Activated naive CD8-positive, alpha-beta T cell treated with anti-CD3 and anti-CD28 coated beads, Interleukin-2, amount 10 ng/mL, durations not matched to agents 7 days and 5 days (primary cell): ENCODE data around the gene NOX1. TPM values are rescaled to one million over a fixed set of nuclear protein-coding genes. Genes with fewer than 3 reads are reported as not detected.

ENCODE experiments used
- ATAC-seq: fragments of 150-1000 bp; cut with Tn5 transposase; one replicate; pipeline ENCODE4 v1.10.0; 2021; ENCODE audit warnings: low read depth, moderate library complexity
- POLR2A ChIA-PET: fragments of 350-600 bp; sonication (Branson Sonifier 250); formaldehyde crosslinking; loops from one replicate; lab custom pipeline; 2021; ENCODE audit warnings: antibody characterized with exemption; lab: Charles Lee
- DNase-seq: peaks from one replicate; pipeline ENCODE4 v3.0.0; 2021
- H3K27ac Mint-ChIP-seq: one replicate; pipeline ENCODE4 v1.8.0; 2022; ENCODE audit warnings: mild to moderate bottlenecking, mixed read lengths
- H3K27me3 Mint-ChIP-seq: one replicate; pipeline ENCODE4 v1.8.0; 2022; ENCODE audit warnings: mild to moderate bottlenecking, moderate library complexity, mixed read lengths
- H3K36me3 Mint-ChIP-seq: one replicate; pipeline ENCODE4 v1.8.0; 2021; ENCODE audit warnings: mild to moderate bottlenecking, mixed read lengths
- H3K4me1 Mint-ChIP-seq: one replicate; pipeline ENCODE4 v1.8.0; 2021; ENCODE audit warnings: mixed read lengths
- H3K4me3 Mint-ChIP-seq: one replicate; pipeline ENCODE4 v1.8.0; 2022; ENCODE audit warnings: mild to moderate bottlenecking, moderate library complexity, mixed read lengths
- H3K9me3 Mint-ChIP-seq: one replicate; pipeline ENCODE4 v1.8.0; 2021; ENCODE audit warnings: mixed read lengths
- total RNA-seq, 2 experiments: library from RNA; stranded (reverse); gene quantifications; one replicate each; pipeline ENCODE4 v1.2.3, GENCODE V29; 2021

Gene NOX1
- total RNA-seq, result not detected

DNA sequence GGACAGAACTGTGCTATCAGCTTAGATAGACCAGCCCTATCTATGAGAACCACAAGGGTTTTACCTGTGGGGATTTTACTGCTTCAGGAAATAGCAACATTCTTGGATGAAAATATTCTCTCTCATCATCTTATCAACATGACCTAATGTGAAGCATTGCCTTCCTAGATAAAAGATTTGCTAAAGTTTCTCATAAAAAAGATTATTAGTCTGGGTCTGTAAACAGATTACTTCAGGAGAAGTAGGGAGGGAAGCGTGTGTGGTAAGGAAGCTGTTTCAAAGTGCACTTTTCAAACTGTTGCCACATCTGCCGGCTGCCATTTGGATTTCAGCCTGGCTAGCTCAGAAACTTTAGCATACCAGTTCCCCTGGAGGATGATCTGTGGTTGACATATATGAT is at the start of gene NOX1:
NOX1 (minus strand) TSS at position 35 of the 400 bp plus-strand sequence. CDS start 220 bp downstream, outside the sequence.
- ATAC-seq, result no peak
- peak within 1 kb of the TSS; percentile 5 for H3K4me3 Mint-ChIP-seq
- POLR2A ChIA-PET, result no interaction called here
- no peaks in the 10 kb centered on the region for H3K9me3 Mint-ChIP-seq
- H3K27me3 Mint-ChIP-seq, result no peaks in the 10 kb centered on the region
- no peak for DNase-seq
- H3K4me1 Mint-ChIP-seq, result peaks cover 5% of the 10 kb centered on the region
- no peaks in the 10 kb centered on the region for H3K36me3 Mint-ChIP-seq
- H3K27ac Mint-ChIP-seq, result no peak within 1 kb of the TSS

DNA sequence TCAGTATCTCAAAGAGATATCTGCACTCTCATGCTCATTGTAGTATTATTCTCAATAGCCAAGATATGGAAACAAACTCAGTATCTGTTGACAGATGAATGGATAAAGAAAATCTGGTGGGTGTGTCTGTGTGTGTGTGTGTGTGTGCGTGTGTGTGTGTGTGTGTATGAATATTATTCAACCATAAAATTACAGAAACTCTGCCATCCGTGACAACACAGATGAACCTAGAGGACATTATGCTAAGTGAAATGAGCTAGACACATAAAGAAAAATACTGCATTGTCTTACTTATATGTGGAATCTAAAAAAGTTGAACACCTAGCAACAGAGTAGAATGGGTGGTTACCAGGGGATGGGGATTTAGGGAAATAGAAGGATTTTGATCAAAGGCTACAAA is 41.4 kb upstream of the NOX1 start:
- H3K4me3 Mint-ChIP-seq, result no peak overlapping the region
- H3K9me3 Mint-ChIP-seq, result no peaks in the 10 kb centered on the region
- peaks cover 2% of the 10 kb centered on the region for H3K27me3 Mint-ChIP-seq
- no peak overlapping the region for H3K27ac Mint-ChIP-seq
- POLR2A ChIA-PET, result no interaction called here
- no peaks in the 10 kb centered on the region for H3K4me1 Mint-ChIP-seq
- no peak for ATAC-seq
- H3K36me3 Mint-ChIP-seq, result no peaks in the 10 kb centered on the region
- DNase-seq, result no peak

DNA sequence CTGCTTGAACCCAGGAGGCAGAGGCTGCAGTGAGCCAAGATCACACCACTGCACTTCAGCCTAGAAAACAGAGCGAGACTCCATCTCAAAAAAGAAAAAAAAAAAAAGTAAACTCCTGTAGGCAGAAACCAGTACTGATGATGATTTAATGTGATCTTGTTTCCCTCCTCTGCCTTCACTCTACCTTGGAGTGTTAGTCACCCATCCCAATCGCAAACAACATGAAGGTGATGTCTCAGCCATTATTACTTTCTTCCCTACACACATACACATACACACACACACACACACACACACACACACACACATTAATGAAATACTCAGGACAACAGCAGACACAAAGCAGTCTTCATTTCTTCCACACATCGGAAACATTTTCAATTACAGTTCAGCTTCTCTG is 39.0 kb upstream of the NOX1 start:
- Mint-ChIP-seq H3K9me3 (no peaks in the 10 kb centered on the region), H3K4me1 (no peaks in the 10 kb centered on the region), H3K27me3 (no peaks in the 10 kb centered on the region), H3K27ac (no peak overlapping the region), H3K4me3 (no peak overlapping the region), H3K36me3 (no peaks in the 10 kb centered on the region)
- no peak for DNase-seq
- POLR2A ChIA-PET, result no interaction called here
- ATAC-seq, result no peak

DNA sequence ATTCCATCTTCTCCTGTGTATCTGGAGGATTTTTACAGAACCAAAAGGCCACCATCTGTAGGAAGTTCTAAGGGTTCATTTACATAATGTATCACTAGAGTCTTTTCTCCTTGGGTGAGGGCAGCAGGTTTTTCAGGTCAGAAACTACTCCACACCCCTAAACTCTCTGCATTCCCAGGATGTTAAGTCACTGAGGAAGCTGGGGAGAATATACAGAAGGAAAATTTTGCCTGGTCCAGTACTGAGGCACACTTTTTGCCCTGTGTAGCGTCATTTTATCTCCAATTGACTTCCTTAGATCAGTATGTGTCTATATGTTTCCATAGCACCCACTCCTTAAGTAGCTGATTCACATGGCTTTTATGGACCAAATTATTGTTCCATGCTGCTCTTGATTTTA is 37.6 kb upstream of the NOX1 start:
- POLR2A ChIA-PET, result no interaction called here
- ATAC-seq (no peak), DNase-seq (no peak)
- Mint-ChIP-seq H3K9me3 (no peaks in the 10 kb centered on the region), H3K4me1 (no peaks in the 10 kb centered on the region), H3K36me3 (no peaks in the 10 kb centered on the region), H3K27ac (no peak overlapping the region), H3K27me3 (no peaks in the 10 kb centered on the region), H3K4me3 (no peak overlapping the region)

- no peaks in the 10 kb centered on the region for H3K4me1 Mint-ChIP-seq
- POLR2A ChIA-PET, result no interaction called here
Measured at GRCh38 chrX:100905620-100906019, 31.5 kb upstream of the NOX1 start.

DNA sequence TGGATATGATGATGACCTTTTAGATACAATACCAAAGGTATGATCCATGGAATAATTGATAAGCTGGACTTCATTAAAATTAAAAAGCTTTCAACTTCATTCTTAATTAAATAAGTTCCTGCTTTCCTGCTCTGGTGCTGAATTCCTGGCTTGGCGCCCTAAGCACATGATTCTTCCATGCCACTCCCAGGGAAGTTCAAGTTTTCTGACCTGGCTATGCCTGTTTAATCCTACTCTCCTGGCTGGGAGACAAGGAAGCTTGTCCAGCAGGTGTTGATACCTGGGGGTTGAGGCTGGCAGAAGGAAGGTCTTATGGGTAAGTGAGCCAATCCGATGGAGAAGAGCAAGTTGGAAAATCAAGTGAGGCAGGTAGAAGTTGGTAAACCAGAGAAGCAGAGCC is 30.3 kb upstream of the NOX1 start:
- peaks cover 2% of the 10 kb centered on the region for H3K27me3 Mint-ChIP-seq
- POLR2A ChIA-PET, result no interaction called here
- no peaks in the 10 kb centered on the region for H3K4me1 Mint-ChIP-seq
- no peak overlapping the region for H3K27ac Mint-ChIP-seq
- H3K4me3 Mint-ChIP-seq, result no peak overlapping the region
- DNase-seq, result no peak
- H3K36me3 Mint-ChIP-seq, result no peaks in the 10 kb centered on the region
- no peaks in the 10 kb centered on the region for H3K9me3 Mint-ChIP-seq
- no peak for ATAC-seq

More at GRCh38 chrX:100905620-100906019, 31.5 kb upstream of the NOX1 start:
- DNase-seq, result no peak
- Mint-ChIP-seq H3K36me3 (no peaks in the 10 kb centered on the region), H3K9me3 (no peaks in the 10 kb centered on the region), H3K27me3 (peaks cover 2% of the 10 kb centered on the region), H3K27ac (no peak overlapping the region), H3K4me3 (no peak overlapping the region)
- ATAC-seq, result no peak

GRCh38 chrX:100895365-100896075 is 21.4 kb upstream of the NOX1 start:
- H3K27me3 Mint-ChIP-seq, result no peaks in the 10 kb centered on the region
- ATAC-seq (no peak), DNase-seq (no peak)
- no peak overlapping the region for H3K4me3 Mint-ChIP-seq
- no peak overlapping the region for H3K27ac Mint-ChIP-seq
- H3K36me3 Mint-ChIP-seq, result no peaks in the 10 kb centered on the region
- H3K4me1 Mint-ChIP-seq, result no peaks in the 10 kb centered on the region
- POLR2A ChIA-PET, result no interaction called here
- H3K9me3 Mint-ChIP-seq, result no peaks in the 10 kb centered on the region

DNA sequence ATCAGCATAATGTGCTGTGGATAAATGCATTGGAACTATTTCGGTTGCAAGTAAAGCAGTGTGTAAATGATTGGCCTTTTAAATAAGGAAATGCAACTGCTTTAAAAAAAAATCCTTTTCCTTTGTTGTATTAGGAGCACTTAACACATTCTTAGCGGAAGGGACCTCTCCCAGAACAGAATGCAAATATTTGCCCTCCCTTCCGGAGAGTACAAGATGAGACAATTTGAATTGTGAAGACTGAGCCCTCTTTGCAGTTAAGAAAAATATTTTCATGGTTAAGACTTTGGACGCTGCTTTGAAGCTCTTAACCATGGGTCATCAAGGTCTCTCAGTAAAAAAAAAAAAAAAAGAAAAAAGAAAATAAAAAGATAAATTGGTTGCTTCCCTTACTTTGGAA is 9.5 kb upstream of the NOX1 start:
- Mint-ChIP-seq H3K4me1 (peaks cover 4% of the 10 kb centered on the region), H3K9me3 (no peaks in the 10 kb centered on the region), H3K4me3 (no peak overlapping the region), H3K27me3 (no peaks in the 10 kb centered on the region), H3K27ac (no peak overlapping the region), H3K36me3 (no peaks in the 10 kb centered on the region)
- ATAC-seq (no peak), DNase-seq (no peak)
- POLR2A ChIA-PET, result no interaction called here

- Mint-ChIP-seq H3K36me3 (no peaks in the 10 kb centered on the region), H3K27ac (no peak overlapping the region), H3K27me3 (no peaks in the 10 kb centered on the region), H3K9me3 (no peaks in the 10 kb centered on the region), H3K4me3 (no peak overlapping the region), H3K4me1 (peaks cover 2% of the 10 kb centered on the region)
- DNase-seq (no peak), ATAC-seq (no peak)
- POLR2A ChIA-PET, result no interaction called here
Measured at GRCh38 chrX:100880368-100880767, 6.2 kb upstream of the NOX1 start.

- Mint-ChIP-seq H3K27me3 (no peaks in the 10 kb centered on the region), H3K36me3 (no peaks in the 10 kb centered on the region), H3K4me3 (no peak overlapping the region), H3K27ac (no peak overlapping the region), H3K4me1 (peaks cover 5% of the 10 kb centered on the region), H3K9me3 (no peaks in the 10 kb centered on the region)
- POLR2A ChIA-PET, result no interaction called here
- DNase-seq (no peak), ATAC-seq (no peak)
Measured at GRCh38 chrX:100871594-100872560, 2.3 kb downstream of the NOX1 start.

DNA sequence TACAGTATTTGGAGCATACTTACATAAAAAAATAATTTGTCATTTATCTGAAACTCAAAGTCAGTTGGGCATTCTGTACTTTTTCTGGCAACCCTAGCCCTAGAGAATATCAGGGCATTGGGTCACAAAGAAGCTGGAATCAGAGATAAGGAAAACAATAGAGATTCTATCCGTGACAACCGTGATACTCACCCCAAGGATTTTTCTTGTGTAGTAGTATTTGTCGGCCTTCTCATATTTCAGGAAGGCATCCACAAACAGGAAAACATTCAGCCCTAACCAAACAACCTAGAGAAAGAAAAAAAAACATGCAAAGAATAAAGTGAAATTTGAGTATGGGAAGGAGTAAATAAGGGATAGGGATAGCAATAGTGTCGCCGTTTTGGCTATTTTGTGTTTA is 3.6 kb downstream of the NOX1 start:
- H3K27ac Mint-ChIP-seq, result no peak overlapping the region
- peaks cover 5% of the 10 kb centered on the region for H3K4me1 Mint-ChIP-seq
- POLR2A ChIA-PET, result no interaction called here
- ATAC-seq (no peak), DNase-seq (no peak)
- no peaks in the 10 kb centered on the region for H3K27me3 Mint-ChIP-seq
- H3K4me3 Mint-ChIP-seq, result no peak overlapping the region
- no peaks in the 10 kb centered on the region for H3K36me3 Mint-ChIP-seq
- H3K9me3 Mint-ChIP-seq, result no peaks in the 10 kb centered on the region

DNA sequence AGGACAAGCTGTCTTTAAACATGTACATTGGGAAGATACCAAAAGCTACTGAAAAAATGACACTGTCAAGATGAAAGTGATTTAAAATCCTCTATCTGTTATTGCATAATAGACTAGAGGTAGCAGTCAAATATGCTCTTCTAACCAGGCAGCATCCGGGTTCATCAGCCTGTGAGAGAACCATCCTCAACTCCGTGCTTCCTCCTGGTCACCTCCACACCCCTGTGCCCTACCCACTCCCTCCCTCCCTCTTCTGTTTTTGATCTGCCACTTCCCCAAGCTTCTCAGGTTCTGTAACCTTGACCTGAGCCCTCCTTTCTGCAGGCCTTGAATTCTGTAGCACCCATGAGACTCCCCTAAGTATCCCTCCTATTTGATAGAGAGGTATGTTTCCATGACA is 5.9 kb downstream of the NOX1 start:
- no peaks in the 10 kb centered on the region for H3K27me3 Mint-ChIP-seq
- ATAC-seq (no peak), DNase-seq (no peak)
- no peaks in the 10 kb centered on the region for H3K9me3 Mint-ChIP-seq
- no peak overlapping the region for H3K27ac Mint-ChIP-seq
- no peaks in the 10 kb centered on the region for H3K36me3 Mint-ChIP-seq
- no peak overlapping the region for H3K4me3 Mint-ChIP-seq
- peaks cover 1% of the 10 kb centered on the region for H3K4me1 Mint-ChIP-seq
- POLR2A ChIA-PET, result no interaction called here

- ATAC-seq (no peak), DNase-seq (no peak)
- no peaks in the 10 kb centered on the region for H3K36me3 Mint-ChIP-seq
- POLR2A ChIA-PET, result no interaction called here
- no peaks in the 10 kb centered on the region for H3K4me1 Mint-ChIP-seq
- H3K4me3 Mint-ChIP-seq, result no peak overlapping the region
- H3K27ac Mint-ChIP-seq, result no peak overlapping the region
- H3K9me3 Mint-ChIP-seq, result no peaks in the 10 kb centered on the region
- H3K27me3 Mint-ChIP-seq, result no peaks in the 10 kb centered on the region
Measured at GRCh38 chrX:100864657-100865391, 9.3 kb downstream of the NOX1 start.
